Duodenal mucosa (tissue), 2 donors: Measurements from ENCODE around the gene ENPP6.
"Not testable (repeated sequence)": the region's sequence is repeated elsewhere in the genome, so short reads cannot be mapped to it uniquely, and the experiment has no call there.

Experiments used
- H3K27ac ChIP-seq: one replicate; pipeline ENCODE4 v1.7.0; 2013; ENCODE audit warnings: low read depth, low read length
- H3K27me3 ChIP-seq, 2 donors: one replicate each; pipeline ENCODE4 v1.7.0; 2013; ENCODE audit warnings: low read length in 2 of 2, control low read depth in 1 of 2; ENCODE audit not compliant: insufficient read depth in 2 of 2, control insufficient read depth in 1 of 2
- H3K36me3 ChIP-seq, 2 donors: one replicate each; pipeline ENCODE4 v1.7.0; 2013; ENCODE audit warnings: low read length in 2 of 2, control low read depth in 1 of 2; ENCODE audit not compliant: insufficient read depth in 2 of 2, control insufficient read depth in 1 of 2
- H3K4me1 ChIP-seq, 2 donors: one replicate each; pipeline ENCODE4 v1.7.0; 2013; ENCODE audit warnings: low read length in 2 of 2, control low read depth in 1 of 2; ENCODE audit not compliant: insufficient read depth in 2 of 2, control insufficient read depth in 1 of 2
- H3K4me3 ChIP-seq, 2 donors: one replicate each; pipeline ENCODE4 v1.7.0; 2013; ENCODE audit warnings: low read length in 2 of 2, low read depth in 1 of 2
- H3K9ac ChIP-seq, 2 donors: one replicate each; pipeline ENCODE4 v1.7.0; 2013; ENCODE audit warnings: low read length in 2 of 2, low read depth in 1 of 2
- H3K9me3 ChIP-seq, 2 donors: one replicate each; pipeline ENCODE4 v1.7.0; 2013; ENCODE audit warnings: low read length in 2 of 2, control low read depth in 1 of 2; ENCODE audit not compliant: control insufficient read depth in 1 of 2

ENPP6 gene

DNA sequence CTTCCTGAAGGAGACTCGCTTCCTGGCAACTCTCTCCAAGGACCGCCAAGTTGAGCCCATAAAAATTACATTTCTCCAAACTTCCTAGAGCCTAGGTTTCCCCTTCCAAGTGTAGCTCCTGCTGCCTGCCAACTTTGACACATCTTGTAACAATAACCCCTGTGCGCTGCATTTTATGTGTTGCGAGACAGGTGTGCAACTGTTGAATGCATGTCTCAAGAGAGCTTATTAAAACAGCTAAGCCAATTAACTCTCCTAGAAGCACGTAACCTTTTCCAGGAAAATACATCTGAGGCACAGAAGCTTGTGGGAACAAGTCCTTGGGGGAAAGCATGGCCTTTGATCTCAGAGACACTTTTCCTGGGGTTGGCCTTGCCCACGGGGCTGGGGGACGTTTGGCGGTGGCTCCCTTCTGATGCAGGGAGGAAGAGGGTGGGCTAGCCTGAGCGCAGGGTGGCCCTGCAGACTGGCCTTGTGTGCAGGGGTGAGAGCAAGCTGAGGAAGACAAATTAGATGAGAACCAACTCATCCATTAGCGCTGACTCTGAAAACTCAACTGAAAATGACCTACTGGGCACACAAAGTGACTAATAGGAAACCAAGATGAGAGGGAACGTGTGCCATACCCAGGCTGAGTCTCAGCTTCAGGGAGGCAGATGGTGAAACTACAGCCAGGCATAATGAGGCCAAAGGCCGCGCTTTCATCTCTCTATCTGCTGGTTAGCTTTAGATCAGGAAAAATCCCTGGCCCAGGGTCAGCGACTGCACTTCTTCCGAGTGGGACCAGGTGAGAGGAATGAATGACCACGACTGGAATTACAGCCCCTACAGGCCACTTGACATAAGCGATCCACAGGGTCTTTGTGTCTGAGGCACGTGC lies 75.3 kb downstream of the ENPP6 start:
- peak overlapping the region in 1 of 2 donors; percentile 1 for H3K4me3 ChIP-seq
- no peaks in the 10 kb centered on the region for H3K27me3 ChIP-seq
- no peak overlapping the region for H3K27ac ChIP-seq
- H3K4me1 ChIP-seq: peaks cover 8 to 10% of the 10 kb centered on the region in 2 donors
- no peaks in the 10 kb centered on the region for H3K36me3 ChIP-seq
- peaks cover 0 to 7% of the 10 kb centered on the region in 2 donors for H3K9me3 ChIP-seq
- no peak overlapping the region for H3K9ac ChIP-seq

DNA sequence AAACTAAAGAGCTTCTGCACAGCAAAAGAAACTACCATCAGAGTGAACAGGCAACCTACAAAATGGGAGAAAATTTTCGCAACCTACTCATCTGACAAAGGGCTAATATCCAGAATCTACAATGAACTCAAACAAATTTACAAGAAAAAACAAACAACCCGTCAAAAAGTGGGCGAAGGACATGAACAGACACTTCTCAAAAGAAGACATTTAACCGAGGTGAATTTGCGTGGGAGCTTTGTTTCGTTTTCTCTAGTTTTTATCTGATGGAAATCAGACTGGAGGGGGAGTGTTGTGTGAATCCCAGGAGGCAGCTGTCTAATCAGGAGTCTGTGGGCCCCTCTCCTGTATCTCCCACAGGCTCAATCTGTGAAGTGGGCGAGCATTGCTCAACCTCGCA lies 76.8 kb downstream of the ENPP6 start:
- not testable (repeated sequence) for H3K27me3 ChIP-seq, H3K27ac ChIP-seq, H3K4me3 ChIP-seq, H3K36me3 ChIP-seq, H3K9ac ChIP-seq
- Histone ChIP-seq H3K4me1 (peaks cover 8 to 10% of the 10 kb centered on the region in 2 donors), H3K9me3 (peaks cover 3 to 13% of the 10 kb centered on the region in 2 donors)

DNA sequence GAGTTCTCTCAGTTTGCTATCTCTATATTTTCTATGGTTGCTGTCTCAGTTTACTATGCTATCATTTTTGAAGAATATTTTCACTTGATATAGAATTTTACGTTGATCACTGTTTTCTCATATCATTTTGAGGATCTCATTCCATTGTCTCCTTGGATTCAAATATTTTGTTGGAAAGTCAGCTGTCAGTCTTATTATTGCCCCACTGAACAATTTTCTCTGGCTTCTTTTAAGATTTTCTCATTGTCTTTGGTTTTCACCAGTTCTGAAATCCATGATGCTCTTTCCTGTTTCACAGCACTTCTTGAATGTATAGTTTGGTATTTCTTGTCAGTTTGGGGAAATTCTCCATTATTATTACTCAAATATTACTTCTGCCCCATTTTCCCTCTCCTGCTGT lies 81.1 kb downstream of the ENPP6 start:
- no peaks in the 10 kb centered on the region for H3K4me1 ChIP-seq
- no peak overlapping the region for H3K27ac ChIP-seq
- peaks cover 3 to 13% of the 10 kb centered on the region in 2 donors for H3K9me3 ChIP-seq
- no peaks in the 10 kb centered on the region for H3K36me3 ChIP-seq
- no peaks in the 10 kb centered on the region for H3K27me3 ChIP-seq
- H3K9ac ChIP-seq: no peak overlapping the region
- no peak overlapping the region for H3K4me3 ChIP-seq

DNA sequence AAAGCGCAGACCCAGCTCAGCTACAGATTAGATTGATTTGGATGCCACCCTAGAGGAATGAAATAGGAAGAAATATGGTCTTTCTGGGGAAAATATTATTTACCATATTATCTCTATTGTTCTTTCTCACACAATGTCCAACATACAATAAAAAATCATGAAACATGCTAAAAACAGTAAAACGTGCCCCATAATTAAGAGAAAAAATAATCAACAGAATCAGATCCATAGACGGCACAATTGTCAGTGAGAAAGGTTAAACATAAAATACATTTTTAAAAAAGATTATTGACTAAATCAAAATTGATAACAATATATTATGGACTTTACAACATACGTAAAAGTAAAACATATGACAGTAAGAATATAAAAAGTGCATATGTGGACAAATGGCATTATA lies 90.9 kb downstream of the ENPP6 start:
- no peaks in the 10 kb centered on the region for H3K9me3 ChIP-seq
- no peak overlapping the region for H3K9ac ChIP-seq
- H3K27me3 ChIP-seq: no peaks in the 10 kb centered on the region
- no peaks in the 10 kb centered on the region for H3K4me1 ChIP-seq
- H3K27ac ChIP-seq: no peak overlapping the region
- H3K36me3 ChIP-seq: no peaks in the 10 kb centered on the region
- H3K4me3 ChIP-seq: no peak overlapping the region

DNA sequence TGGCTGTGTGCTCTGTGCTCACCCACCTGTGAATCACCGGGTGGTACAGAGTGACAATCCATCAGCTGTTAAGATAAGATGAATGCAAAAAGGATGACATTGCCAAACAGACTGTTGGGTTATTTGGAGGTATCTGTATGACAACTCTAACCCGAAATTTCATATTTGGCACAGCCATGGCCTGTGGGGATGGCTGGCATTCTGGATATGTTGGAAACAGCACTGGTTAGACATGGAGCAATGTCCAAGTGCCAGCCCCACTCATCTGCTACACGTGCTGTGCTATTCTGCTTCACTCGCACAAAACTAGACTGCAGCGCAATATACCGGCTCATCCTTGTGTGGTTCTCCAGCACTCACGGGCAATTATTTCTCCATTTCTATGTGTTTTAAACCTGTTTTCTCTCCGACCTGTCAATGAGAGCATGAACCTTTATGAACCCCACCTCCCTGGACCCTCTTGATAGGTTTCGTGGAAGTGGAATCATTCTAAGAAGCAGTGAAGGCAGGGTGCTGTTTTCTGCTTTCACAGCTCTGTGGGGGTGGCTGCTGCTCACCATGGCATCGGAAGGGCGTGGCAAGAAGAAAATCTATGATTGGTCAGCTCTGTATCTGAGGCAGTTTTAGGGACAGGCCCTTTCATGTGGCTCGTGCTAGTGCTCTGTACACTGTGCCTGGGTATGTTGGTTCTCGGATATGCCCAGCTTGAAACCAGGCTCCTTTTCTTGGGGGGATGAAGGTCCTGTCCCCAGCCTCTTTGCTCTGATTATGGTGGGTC lies 94.9 kb downstream of the ENPP6 start:
- Histone ChIP-seq H3K36me3 (no peaks in the 10 kb centered on the region), H3K4me1 (no peaks in the 10 kb centered on the region), H3K4me3 (no peak overlapping the region), H3K27ac (no peak overlapping the region), H3K9me3 (no peaks in the 10 kb centered on the region), H3K9ac (no peak overlapping the region), H3K27me3 (no peaks in the 10 kb centered on the region)

DNA sequence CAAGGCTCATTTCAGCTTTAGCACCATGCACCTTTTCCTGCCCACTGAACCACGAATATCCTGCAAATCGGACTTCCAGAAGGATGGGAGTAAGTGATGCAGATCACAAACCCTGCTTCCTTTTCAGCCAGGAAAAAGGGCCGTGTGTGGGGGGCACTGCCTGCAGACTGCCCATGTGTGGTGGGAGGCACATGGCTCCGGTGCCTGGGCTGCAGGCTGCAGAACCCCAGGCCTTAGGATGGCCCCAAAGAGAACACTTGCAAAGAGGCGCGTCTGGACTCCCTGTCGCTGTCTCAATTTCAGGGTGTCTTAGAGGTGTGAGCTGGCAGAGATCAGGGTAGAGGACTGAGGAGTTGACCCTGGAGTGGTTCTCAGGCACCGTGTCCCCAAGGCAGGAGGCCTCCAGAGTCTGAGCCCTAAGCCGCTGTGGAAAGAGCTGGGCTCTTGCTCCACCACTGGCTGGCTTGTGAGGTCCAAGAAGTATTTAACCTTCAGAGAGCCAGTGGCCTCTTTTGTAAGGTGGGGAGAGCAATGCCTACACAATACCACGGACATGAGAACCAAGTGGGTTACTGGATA lies 97.0 kb downstream of the ENPP6 start:
- Histone ChIP-seq H3K4me1 (no peaks in the 10 kb centered on the region), H3K36me3 (no peaks in the 10 kb centered on the region), H3K9me3 (no peaks in the 10 kb centered on the region), H3K27ac (no peak overlapping the region), H3K9ac (no peak overlapping the region), H3K4me3 (no peak overlapping the region), H3K27me3 (no peaks in the 10 kb centered on the region)

DNA sequence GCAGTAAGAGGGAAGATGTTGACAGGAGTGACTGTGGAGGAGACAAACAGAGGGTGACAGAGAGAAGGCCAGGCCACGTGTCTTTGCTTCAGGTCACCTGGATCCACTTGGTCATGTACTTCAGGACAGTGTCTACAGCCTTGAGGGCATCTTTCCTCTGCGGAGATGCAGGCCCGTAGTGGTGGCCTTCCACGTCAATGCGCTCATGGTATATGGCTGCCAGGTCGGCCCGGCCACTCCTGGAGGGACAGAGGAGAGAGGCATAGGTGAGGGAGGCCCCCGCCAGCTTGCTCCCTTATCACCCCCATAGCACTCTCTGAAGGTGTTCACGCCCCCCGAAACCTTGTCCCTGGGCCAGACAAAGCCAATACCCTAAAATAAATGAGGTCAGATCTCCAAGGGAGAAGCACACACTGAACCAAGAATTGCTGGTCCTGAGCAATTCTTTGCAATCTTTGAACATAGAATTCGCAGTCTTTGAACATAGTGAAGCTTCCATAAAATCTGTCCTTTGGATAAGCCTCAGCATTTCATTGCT lies 99.9 kb downstream of the ENPP6 start:
- H3K27ac ChIP-seq: no peak overlapping the region
- no peaks in the 10 kb centered on the region for H3K9me3 ChIP-seq
- no peaks in the 10 kb centered on the region for H3K4me1 ChIP-seq
- H3K36me3 ChIP-seq: no peaks in the 10 kb centered on the region
- no peak overlapping the region for H3K4me3 ChIP-seq
- H3K9ac ChIP-seq: no peak overlapping the region
- H3K27me3 ChIP-seq: no peaks in the 10 kb centered on the region

DNA sequence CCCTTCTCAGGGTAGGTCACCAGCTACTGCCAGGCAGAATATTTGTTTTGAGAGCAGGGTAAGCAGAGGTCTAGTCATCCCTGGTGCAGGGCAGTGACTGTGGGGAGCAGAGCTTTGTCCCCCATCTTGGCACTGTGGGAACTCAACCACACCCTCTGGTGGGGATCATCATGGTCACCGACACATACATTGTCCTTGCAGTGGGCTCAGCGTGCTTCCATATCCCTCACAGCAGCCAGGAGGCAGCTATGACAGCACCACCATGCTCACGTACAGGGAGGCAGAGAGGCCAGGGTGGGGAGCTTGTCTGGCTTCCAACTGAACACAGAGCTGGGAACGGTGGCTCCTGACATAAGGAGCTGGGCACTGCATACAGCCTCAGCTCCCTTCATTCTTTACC lies 102.3 kb downstream of the ENPP6 start:
- Histone ChIP-seq H3K27ac (no peak overlapping the region), H3K36me3 (no peaks in the 10 kb centered on the region)

DNA sequence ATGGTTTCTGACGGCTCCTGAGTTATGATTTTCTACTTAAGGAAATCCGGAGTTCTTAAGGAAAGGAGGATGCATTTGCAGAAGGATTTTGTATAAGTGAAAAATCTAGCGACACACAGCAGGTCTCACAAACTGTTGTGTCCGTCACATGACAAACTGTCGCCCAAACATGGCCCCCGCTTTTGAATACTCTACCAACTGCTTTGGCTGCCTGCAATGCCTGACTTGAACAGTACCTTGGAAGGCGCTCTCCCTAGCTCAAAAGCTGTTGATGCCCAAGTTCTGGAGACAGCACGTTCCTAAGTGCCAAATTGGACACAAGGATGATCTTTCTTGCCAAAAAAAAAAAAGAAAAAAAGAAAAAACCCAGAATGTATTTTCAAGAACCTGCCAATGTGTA lies 103.2 kb downstream of the ENPP6 start:
- Histone ChIP-seq H3K9ac (no peak overlapping the region), H3K36me3 (no peaks in the 10 kb centered on the region), H3K27ac (no peak overlapping the region), H3K27me3 (no peaks in the 10 kb centered on the region), H3K4me3 (no peak overlapping the region), H3K9me3 (no peaks in the 10 kb centered on the region), H3K4me1 (no peaks in the 10 kb centered on the region)

More for the DNA sequence above, 102.3 kb downstream of the ENPP6 start:
- H3K4me3 ChIP-seq: no peak overlapping the region
- H3K27me3 ChIP-seq: no peaks in the 10 kb centered on the region
- H3K4me1 ChIP-seq: no peaks in the 10 kb centered on the region
- H3K9ac ChIP-seq: no peak overlapping the region
- no peaks in the 10 kb centered on the region for H3K9me3 ChIP-seq
